Neutrophil (primary cell): Measurements from ENCODE around the gene G2E3.

Source experiments
- H3K27ac ChIP-seq: fragments of 200-600 bp; sonication (generic); 2 replicates; pipeline ENCODE4 v1.5.1; 2016; ENCODE audit warnings: mild to moderate bottlenecking, moderate library complexity
- H3K27me3 ChIP-seq: fragments of 200-600 bp; sonication (generic); 2 replicates; pipeline ENCODE4 v1.6.0; 2016; ENCODE audit warnings: mild to moderate bottlenecking
- H3K36me3 ChIP-seq: fragments of 200-600 bp; sonication (generic); 2 replicates; pipeline ENCODE4 v1.5.1; 2017
- H3K4me1 ChIP-seq, 2 experiments: fragments of 200-600 bp in 1 of 2; sonication (generic) in 1 of 2; 1 replicate in 1 of 2; 2 replicates in 1 of 2; pipeline versions ENCODE4 v1.5.1 to v1.6.1; 2013 to 2016; ENCODE audit warnings: low read depth in 1 of 2, low read length in 1 of 2, mild to moderate bottlenecking in 1 of 2, moderate library complexity in 1 of 2; ENCODE audit not compliant: control insufficient read depth in 1 of 2, insufficient read depth in 1 of 2
- H3K4me3 ChIP-seq, 2 experiments: fragments of 200-600 bp in 1 of 2; sonication (generic) in 1 of 2; 1 replicate in 1 of 2; 2 replicates in 1 of 2; pipeline ENCODE4 v1.5.1; 2013 to 2016; ENCODE audit warnings: low read depth in 1 of 2, low read length in 1 of 2, mild to moderate bottlenecking in 1 of 2, moderate library complexity in 1 of 2
- H3K9me3 ChIP-seq: fragments of 200-600 bp; sonication (generic); 2 replicates; pipeline ENCODE4 v1.5.1; 2016
- CTCF ChIP-seq: fragments of 200-600 bp; sonication (generic); IDR thresholded peaks from 2 replicates; pipeline ENCODE4 v1.5.1; 2016; ENCODE audit warnings: antibody characterized with exemption

G2E3 gene

GRCh38 chr14:30558675-30559555, at the start of gene G2E3:
G2E3 (plus strand) TSS chr14:30559158; CDS start chr14:30581080, 21,922 bp downstream.
- H3K27ac ChIP-seq = peak within 1 kb of the TSS; percentile 66
- H3K4me3 ChIP-seq = peak within 1 kb of the TSS; percentile 75 to 79
- no peaks in the 10 kb centered on the region for H3K27me3 ChIP-seq
- no peaks in the 10 kb centered on the region for H3K36me3 ChIP-seq
- peaks cover 21 to 22% of the 10 kb centered on the region in 2 experiments for H3K4me1 ChIP-seq
- no peaks in the 10 kb centered on the region for H3K9me3 ChIP-seq
- no peak for TF ChIP-seq CTCF

- Histone ChIP-seq H3K4me3 (no peak overlapping the region), H3K9me3 (no peaks in the 10 kb centered on the region), H3K4me1 (no peaks in the 10 kb centered on the region), H3K36me3 (no peaks in the 10 kb centered on the region), H3K27ac (no peak overlapping the region), H3K27me3 (peaks cover 3% of the 10 kb centered on the region)
- no peak for TF ChIP-seq CTCF
Observed at GRCh38 chr14:30517737-30518136, 41.2 kb upstream of the G2E3 start.

- TF ChIP-seq CTCF = no peak
- no peaks in the 10 kb centered on the region for H3K36me3 ChIP-seq
- peaks cover 3% of the 10 kb centered on the region for H3K27me3 ChIP-seq
- H3K27ac ChIP-seq = no peak overlapping the region
- no peak overlapping the region for H3K4me3 ChIP-seq
- H3K4me1 ChIP-seq = no peaks in the 10 kb centered on the region
- no peaks in the 10 kb centered on the region for H3K9me3 ChIP-seq
Observed at GRCh38 chr14:30518867-30519560, 39.9 kb upstream of the G2E3 start.

GRCh38 chr14:30519961-30520360, 39.0 kb upstream of the G2E3 start:
- H3K36me3 ChIP-seq = no peaks in the 10 kb centered on the region
- no peak for TF ChIP-seq CTCF
- H3K27ac ChIP-seq = no peak overlapping the region
- no peak overlapping the region for H3K4me3 ChIP-seq
- no peaks in the 10 kb centered on the region for H3K9me3 ChIP-seq
- peaks cover 3% of the 10 kb centered on the region for H3K27me3 ChIP-seq
- no peaks in the 10 kb centered on the region for H3K4me1 ChIP-seq

GRCh38 chr14:30520536-30520935, 38.4 kb upstream of the G2E3 start:
- TF ChIP-seq CTCF = no peak
- Histone ChIP-seq H3K4me3 (no peak overlapping the region), H3K27ac (no peak overlapping the region), H3K4me1 (no peaks in the 10 kb centered on the region), H3K27me3 (peaks cover 3% of the 10 kb centered on the region), H3K9me3 (no peaks in the 10 kb centered on the region), H3K36me3 (no peaks in the 10 kb centered on the region)
